NOMO-1 (cell line): ENCODE data around the gene TFCP2L1.
A peak's percentile ranks its signal among the peaks of the same experiment; 100 is the strongest.
"Not testable (repeated sequence)": the region's sequence is repeated elsewhere in the genome, so short reads cannot be mapped to it uniquely, and the experiment has no call there.

ENCODE experiments used
- DNase-seq, 2 experiments: peaks; one replicate each; lab custom pipeline; 2025; ENCODE audit not compliant: unreplicated experiment in 2 of 2; lab: John Stamatoyannopoulos, UW

Gene TFCP2L1, protein sequence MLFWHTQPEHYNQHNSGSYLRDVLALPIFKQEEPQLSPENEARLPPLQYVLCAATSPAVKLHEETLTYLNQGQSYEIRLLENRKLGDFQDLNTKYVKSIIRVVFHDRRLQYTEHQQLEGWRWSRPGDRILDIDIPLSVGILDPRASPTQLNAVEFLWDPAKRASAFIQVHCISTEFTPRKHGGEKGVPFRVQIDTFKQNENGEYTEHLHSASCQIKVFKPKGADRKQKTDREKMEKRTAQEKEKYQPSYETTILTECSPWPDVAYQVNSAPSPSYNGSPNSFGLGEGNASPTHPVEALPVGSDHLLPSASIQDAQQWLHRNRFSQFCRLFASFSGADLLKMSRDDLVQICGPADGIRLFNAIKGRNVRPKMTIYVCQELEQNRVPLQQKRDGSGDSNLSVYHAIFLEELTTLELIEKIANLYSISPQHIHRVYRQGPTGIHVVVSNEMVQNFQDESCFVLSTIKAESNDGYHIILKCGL

GRCh38 chr2:121284463-121285449, at the start of gene TFCP2L1:
Gene TFCP2L1, minus strand, starts transcription at chr2:121285202. Its CDS starts 93 bp downstream, at chr2:121285109.
- peak in 1 of 2 experiments; percentile 14 for DNase-seq

DNA sequence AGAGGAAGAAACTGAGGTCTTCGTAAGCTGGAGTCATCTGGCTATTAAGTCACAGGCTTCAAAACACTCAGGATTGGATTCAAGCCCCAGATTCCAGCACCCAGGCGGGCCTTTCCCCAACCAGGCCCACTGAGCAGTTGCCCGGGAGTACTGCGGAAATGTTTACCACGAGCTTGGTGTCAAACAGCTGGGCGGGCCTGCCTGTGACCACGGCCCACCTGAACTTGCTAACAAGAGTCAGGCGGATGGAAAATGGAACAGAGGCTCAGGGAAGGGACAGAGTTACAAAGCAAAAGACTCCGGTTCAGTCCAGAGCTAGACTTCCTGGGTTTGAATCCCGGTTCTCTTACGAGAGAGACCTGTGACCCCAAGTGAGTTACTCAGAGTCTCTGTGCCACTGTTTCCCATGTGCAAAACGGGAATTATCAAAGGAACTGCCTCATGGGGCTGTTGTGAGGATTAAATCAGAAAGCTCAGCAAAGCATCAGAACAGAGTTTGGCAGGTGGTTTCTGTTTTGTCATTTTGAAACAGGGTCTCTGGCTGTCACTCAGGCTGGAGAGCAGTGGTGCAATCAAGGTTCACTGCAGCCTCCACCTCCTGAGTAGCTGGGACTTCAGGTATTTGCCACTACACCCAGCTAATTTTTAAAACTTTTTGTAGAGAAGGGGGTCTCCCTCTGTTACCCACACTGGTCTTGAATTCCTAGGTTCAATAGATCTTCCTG, 49.0 kb upstream of the TFCP2L1 start:
- no peak for DNase-seq

DNA sequence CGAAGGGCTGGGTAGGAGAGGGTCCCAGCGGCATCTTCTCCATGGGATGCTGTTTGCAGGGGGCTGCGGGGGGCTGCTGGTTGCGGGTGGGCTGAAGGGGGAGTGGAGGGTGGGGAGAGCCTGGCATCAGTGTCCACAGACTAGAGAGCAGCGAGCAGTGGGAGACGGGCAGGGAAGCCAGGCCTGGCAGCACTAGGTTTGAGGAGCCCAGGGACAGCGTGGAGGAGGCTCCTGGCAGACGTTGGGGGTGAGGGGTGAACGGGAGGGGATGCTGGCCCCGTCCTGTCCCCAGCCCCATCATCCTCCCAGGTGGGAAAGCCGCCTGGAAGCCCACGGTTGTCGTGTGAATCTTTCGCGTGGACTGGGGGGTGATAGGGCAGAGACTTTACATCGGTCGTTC, 48.2 kb upstream of the TFCP2L1 start:
- no peak for DNase-seq

DNA sequence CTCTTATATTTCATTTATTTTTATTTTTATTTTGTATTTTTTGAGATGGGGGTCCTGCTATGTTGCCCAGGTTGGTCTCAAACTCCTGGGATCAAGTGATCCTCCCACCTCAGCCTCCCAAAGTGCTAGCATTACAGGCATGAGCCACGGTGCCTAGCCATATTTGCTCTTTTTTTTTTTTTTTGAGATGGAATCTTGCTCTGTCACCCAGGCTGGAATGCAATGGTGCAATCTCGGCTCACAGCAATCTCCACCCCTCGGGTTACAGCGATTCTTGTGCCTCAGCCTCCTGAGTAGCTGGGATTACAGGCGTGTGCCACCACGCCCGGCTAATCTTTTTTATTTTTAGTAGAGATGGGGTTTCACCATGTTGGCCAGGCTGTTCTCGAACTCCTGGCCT, 46.3 kb upstream of the TFCP2L1 start:
- DNase-seq, result not testable (repeated sequence)

GRCh38 chr2:121330921-121331320, 45.9 kb upstream of the TFCP2L1 start:
- DNase-seq, result no peak

DNA sequence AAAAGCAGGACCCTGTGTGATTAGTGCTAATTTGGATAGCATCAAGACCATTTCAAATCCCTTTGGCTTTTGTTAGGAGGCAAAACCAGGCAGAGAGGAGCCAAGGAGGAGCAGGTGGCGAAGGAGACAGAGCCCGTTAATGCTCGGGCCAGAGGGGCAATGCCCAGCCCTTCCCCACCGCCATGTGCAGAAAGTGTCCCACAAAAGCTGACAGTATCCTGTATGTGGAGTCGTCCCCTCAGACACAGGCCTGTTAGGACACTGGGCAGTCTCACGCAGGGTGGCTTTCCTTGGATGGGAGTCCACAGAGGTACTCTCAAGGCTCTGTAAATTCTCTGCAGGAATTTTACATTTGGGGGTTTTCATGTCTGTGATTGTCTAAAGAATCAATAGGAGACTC, 44.8 kb upstream of the TFCP2L1 start:
- no peak for DNase-seq

GRCh38 chr2:121326628-121327027, 41.6 kb upstream of the TFCP2L1 start:
- no peak for DNase-seq

- DNase-seq, result no peak
Observed at GRCh38 chr2:121324601-121325000, 39.6 kb upstream of the TFCP2L1 start.

DNA sequence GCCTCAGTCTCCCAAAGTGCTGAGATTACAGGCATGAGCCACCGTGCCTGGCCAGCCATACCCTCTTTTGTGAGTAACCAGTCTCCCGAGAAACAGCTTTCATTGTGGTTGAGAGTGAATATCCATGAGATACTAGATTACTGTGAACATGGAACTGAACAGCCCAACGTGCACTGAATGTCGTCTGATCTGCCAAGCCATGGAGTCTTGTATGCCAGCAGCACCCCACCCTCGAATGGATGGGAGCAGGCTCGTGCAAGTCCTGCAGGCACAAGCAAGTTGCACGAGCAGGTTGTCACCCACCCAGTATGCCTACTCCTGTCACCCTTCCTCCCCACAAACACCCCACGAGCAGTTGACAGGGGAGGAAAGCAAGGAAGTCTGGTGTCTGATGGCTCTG, 36.5 kb upstream of the TFCP2L1 start:
- no peak for DNase-seq

GRCh38 chr2:121319941-121320340, 34.9 kb upstream of the TFCP2L1 start:
- DNase-seq, result no peak

GRCh38 chr2:121316986-121317385, 32.0 kb upstream of the TFCP2L1 start:
- DNase-seq, result no peak

DNA sequence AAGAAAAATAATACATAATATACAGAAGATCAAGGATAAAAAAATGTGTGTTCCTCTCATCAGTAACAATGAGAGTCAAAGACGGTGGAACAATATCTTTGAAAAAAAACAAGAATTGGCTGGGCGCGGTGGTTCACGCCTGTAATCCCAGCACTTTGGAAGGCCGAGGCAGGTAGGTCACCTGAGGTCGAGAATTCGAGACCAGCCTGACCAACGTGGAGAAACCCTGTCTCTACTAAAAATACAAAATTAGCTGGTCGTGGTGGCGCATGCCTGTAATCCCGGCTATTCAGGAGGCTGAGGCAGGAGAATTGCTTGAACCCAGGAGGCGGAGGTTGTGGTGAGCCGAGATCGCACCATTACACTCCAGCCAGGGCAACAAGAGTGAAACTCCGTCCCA, 28.7 kb upstream of the TFCP2L1 start:
- not testable (repeated sequence) for DNase-seq

DNA sequence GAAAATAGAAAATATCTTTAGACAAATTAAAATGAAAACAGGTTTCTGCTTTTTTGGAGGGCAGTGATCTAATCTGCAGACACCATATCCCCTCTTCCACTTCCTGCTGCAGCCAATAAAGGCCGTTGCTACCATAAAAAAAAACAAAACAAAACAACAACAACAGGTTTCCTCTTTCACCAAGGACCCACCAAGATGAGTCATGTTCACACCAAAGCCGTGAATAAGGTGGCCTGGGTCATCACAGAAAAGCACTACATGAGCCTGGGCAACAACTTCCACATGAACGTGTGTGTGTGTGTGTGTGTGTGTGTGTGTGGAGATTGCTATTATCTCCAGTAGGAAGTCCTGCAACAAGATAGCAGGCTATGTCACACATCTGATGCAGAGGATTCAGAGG, 24.8 kb upstream of the TFCP2L1 start:
- DNase-seq, result peak in 1 of 2 experiments; percentile 13

GRCh38 chr2:121309323-121309722, 24.3 kb upstream of the TFCP2L1 start:
- DNase-seq, result no peak

GRCh38 chr2:121307048-121307447, 22.0 kb upstream of the TFCP2L1 start:
- no peak for DNase-seq

DNA sequence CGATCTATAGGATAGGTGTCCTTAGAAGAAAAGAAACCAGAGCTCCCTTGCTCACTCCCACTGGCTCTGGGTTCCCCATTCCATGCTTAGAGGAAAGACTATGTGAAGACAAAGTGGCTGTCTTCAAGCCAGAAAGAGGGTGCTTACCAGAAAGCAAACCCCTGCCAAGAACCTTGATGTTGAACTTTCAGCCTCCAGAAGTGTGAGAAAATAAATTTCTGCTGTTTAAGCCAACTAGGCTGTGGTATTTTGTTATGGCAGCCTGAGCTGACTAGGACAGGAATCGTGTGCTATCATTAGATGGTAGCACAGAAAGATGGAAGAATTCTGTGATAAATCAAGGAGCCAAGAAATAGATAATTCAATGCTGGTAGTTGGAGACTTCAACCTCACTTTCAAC, 19.9 kb upstream of the TFCP2L1 start:
- DNase-seq, result no peak

GRCh38 chr2:121303531-121304263, 18.7 kb upstream of the TFCP2L1 start:
- peak; percentile 17 to 33 for DNase-seq

GRCh38 chr2:121301190-121301589, 16.2 kb upstream of the TFCP2L1 start:
- not testable (repeated sequence) for DNase-seq

GRCh38 chr2:121298476-121298875, 13.5 kb upstream of the TFCP2L1 start:
- DNase-seq, result no peak

DNA sequence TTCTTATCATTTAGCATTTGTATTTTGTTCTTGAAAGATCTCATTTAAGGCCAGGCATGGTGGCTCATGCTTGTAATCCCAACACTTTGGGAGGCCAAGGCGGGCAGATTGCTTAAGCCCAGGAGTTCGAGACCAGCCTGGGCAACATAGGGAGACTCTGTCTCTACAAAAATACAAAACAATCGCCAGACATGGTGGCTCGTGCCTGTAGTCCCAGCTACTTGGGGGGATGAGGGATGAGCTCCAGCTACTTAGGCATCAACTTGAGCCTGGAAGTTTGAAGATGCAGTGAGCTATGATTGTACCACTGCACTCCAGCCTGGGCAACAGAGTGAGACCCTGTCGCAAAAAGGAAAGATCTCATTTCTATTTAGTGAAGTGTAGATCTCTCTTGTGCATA, 12.9 kb upstream of the TFCP2L1 start:
- DNase-seq, result not testable (repeated sequence)
